ENCODE results near the gene KLRD1. TPM values are rescaled to one million over a fixed set of nuclear protein-coding genes. Genes with fewer than 3 reads are reported as not detected.

KLRD1 gene
- total RNA-seq: 1 to 10 TPM in 1 of 4 donors, under 1 TPM in 3; 0.17 to 1.1 (median 0.49) TPM
- under 1 TPM; 0.03 to 0.30 (median 0.13) TPM for polyA plus RNA-seq
- long read RNA-seq, donor 1: 0 reads
- long read RNA-seq, donor 2, partial matches to known transcripts: 0 of 1 reads
- long read RNA-seq, donor 2, other reads (novel, unspliced or antisense): 0 of 1 reads

GRCh38 chr12:10307630-10308029 lies at the start of gene KLRD1:
TSS of gene KLRD1 (plus strand) at chr12:10307870. CDS start at chr12:10308078, 208 bp downstream.
- Histone ChIP-seq H3K4me1 (no peaks in the 10 kb centered on the region), H3K36me3 (ENCODE audit: insufficient read depth in 1 of 2, low read depth in 1 of 2) (no peaks in the 10 kb centered on the region), H3K4me3 (no peak within 1 kb of the TSS), H3K9me3 (no peaks in the 10 kb centered on the region), H3K27me3 (ENCODE audit: insufficient read depth in 3 of 3, low read length in 2 of 3) (no peaks in the 10 kb centered on the region), H3K27ac (no peak within 1 kb of the TSS)
- TF ChIP-seq CTCF (IDR thresholded peaks at IDR 0.05): no peak
- 89 to 95% (median 89%) methylated on average over 1 of the region's 1 CpG for WGBS, 3 donors
- DNase-seq (no peak), ATAC-seq (no peak)
- intact Hi-C loops (cut with DNase I): no loop called here

- no peak for DNase-seq
- WGBS, 3 donors: 0 to 50% (median 0%) methylated on average over 1 of the region's 1 CpG
- Histone ChIP-seq H3K4me3 (no peak overlapping the region), H3K27ac (no peak overlapping the region), H3K4me1 (no peaks in the 10 kb centered on the region), H3K9me3 (peaks cover 2% of the 10 kb centered on the region), H3K27me3 (ENCODE audit: insufficient read depth in 3 of 3, low read length in 2 of 3) (no peaks in the 10 kb centered on the region), H3K36me3 (ENCODE audit: insufficient read depth in 1 of 2, low read depth in 1 of 2) (no peaks in the 10 kb centered on the region)
- ATAC-seq: no peak
- intact Hi-C loops (cut with DNase I): no loop called here
- no peak for TF ChIP-seq CTCF (IDR thresholded peaks at IDR 0.05)
Observed at GRCh38 chr12:10260927-10261326, 46.7 kb upstream of the KLRD1 start.

GRCh38 chr12:10268037-10268436 lies 39.6 kb upstream of the KLRD1 start:
- TF ChIP-seq CTCF (IDR thresholded peaks at IDR 0.05): no peak
- Histone ChIP-seq H3K4me1 (no peaks in the 10 kb centered on the region), H3K27ac (no peak overlapping the region), H3K36me3 (ENCODE audit: insufficient read depth in 1 of 2, low read depth in 1 of 2) (no peaks in the 10 kb centered on the region), H3K27me3 (ENCODE audit: insufficient read depth in 3 of 3, low read length in 2 of 3) (no peaks in the 10 kb centered on the region), H3K9me3 (no peaks in the 10 kb centered on the region), H3K4me3 (no peak overlapping the region)
- WGBS, 3 donors: 51 to 60% (median 52%) methylated on average over 5 of the region's 5 CpGs
- ATAC-seq: no peak
- intact Hi-C loops (cut with DNase I): no loop called here
- no peak for DNase-seq

- Histone ChIP-seq H3K9me3 (no peaks in the 10 kb centered on the region), H3K4me1 (no peaks in the 10 kb centered on the region), H3K27ac (no peak overlapping the region), H3K4me3 (no peak overlapping the region), H3K27me3 (ENCODE audit: insufficient read depth in 3 of 3, low read length in 2 of 3) (no peaks in the 10 kb centered on the region), H3K36me3 (ENCODE audit: insufficient read depth in 1 of 2, low read depth in 1 of 2) (no peaks in the 10 kb centered on the region)
- DNase-seq (no peak), ATAC-seq (no peak)
- WGBS, 3 donors: 87 to 94% (median 94%) methylated on average over 2 of the region's 2 CpGs
- no peak for TF ChIP-seq CTCF (IDR thresholded peaks at IDR 0.05)
- intact Hi-C loops (cut with DNase I): no loop called here
Observed at GRCh38 chr12:10272467-10272866, 35.2 kb upstream of the KLRD1 start.

GRCh38 chr12:10276774-10277173 lies 30.9 kb upstream of the KLRD1 start:
- Histone ChIP-seq H3K4me1 (no peaks in the 10 kb centered on the region), H3K9me3 (no peaks in the 10 kb centered on the region), H3K27ac (no peak overlapping the region), H3K36me3 (ENCODE audit: insufficient read depth in 1 of 2, low read depth in 1 of 2) (no peaks in the 10 kb centered on the region), H3K27me3 (ENCODE audit: insufficient read depth in 3 of 3, low read length in 2 of 3) (no peaks in the 10 kb centered on the region), H3K4me3 (no peak overlapping the region)
- DNase-seq (no peak), ATAC-seq (no peak)
- 78 to 91% (median 83%) methylated on average over 1 of the region's 1 CpG for WGBS, 3 donors
- TF ChIP-seq CTCF (IDR thresholded peaks at IDR 0.05): no peak
- intact Hi-C loops (cut with DNase I): no loop called here

Measured in psoas muscle (tissue), 8 donors.